Glutamatergic neuron (in vitro differentiated cells): Measurements from ENCODE around the gene ABCC8. TPM values are rescaled to one million over a fixed set of nuclear protein-coding genes. Genes with fewer than 3 reads are reported as not detected.
A peak's percentile ranks its signal among the peaks of the same experiment; 100 is the strongest.

Experiments
- DNase-seq: peaks from one replicate; pipeline ENCODE4 v3.0.0; 2022
- H3K27ac Mint-ChIP-seq: one replicate; pipeline ENCODE4 v1.8.0; 2020; ENCODE audit warnings: mild to moderate bottlenecking, mixed read lengths, inconsistent platforms; ENCODE audit not compliant: unreplicated experiment
- H3K27me3 Mint-ChIP-seq: one replicate; pipeline ENCODE4 v1.8.0; 2020; ENCODE audit warnings: mild to moderate bottlenecking, moderate library complexity, mixed read lengths, inconsistent platforms; ENCODE audit not compliant: unreplicated experiment
- H3K36me3 Mint-ChIP-seq: one replicate; pipeline ENCODE4 v1.8.0; 2020; ENCODE audit warnings: mild to moderate bottlenecking, mixed read lengths, inconsistent platforms; ENCODE audit not compliant: unreplicated experiment
- H3K4me1 Mint-ChIP-seq: one replicate; pipeline ENCODE4 v1.8.0; 2020; ENCODE audit warnings: mild to moderate bottlenecking, low read depth, mixed read lengths, inconsistent platforms; ENCODE audit not compliant: unreplicated experiment
- H3K4me3 Mint-ChIP-seq: one replicate; pipeline ENCODE4 v1.8.0; 2020; ENCODE audit warnings: mild to moderate bottlenecking, mixed read lengths, inconsistent platforms; ENCODE audit not compliant: unreplicated experiment
- H3K9me3 Mint-ChIP-seq: one replicate; pipeline ENCODE4 v1.8.0; 2020; ENCODE audit warnings: mild to moderate bottlenecking, moderate library complexity, mixed read lengths, inconsistent platforms; ENCODE audit not compliant: unreplicated experiment
- total RNA-seq: library from RNA; stranded (reverse); fragmentation: NEBNext Ultra II Directional; extraction: Animal tissue kit (Norgen Biotek cat#: 25700); gene quantifications from one replicate; pipeline ENCODE4 v1.2.1, GENCODE V29; 2021; ENCODE audit not compliant: unreplicated experiment
- TF ChIP-seq, protein P1 (sequence below): fragments of 200-600 bp; sonication (generic); IDR thresholded peaks from one replicate; pipeline ENCODE4 v1.5.0; 2021; ENCODE audit not compliant: partially characterized antibody, unreplicated experiment

ABCC8 gene
- total RNA-seq, 1 donor from 2014 or later: 5.7 TPM

DNA sequence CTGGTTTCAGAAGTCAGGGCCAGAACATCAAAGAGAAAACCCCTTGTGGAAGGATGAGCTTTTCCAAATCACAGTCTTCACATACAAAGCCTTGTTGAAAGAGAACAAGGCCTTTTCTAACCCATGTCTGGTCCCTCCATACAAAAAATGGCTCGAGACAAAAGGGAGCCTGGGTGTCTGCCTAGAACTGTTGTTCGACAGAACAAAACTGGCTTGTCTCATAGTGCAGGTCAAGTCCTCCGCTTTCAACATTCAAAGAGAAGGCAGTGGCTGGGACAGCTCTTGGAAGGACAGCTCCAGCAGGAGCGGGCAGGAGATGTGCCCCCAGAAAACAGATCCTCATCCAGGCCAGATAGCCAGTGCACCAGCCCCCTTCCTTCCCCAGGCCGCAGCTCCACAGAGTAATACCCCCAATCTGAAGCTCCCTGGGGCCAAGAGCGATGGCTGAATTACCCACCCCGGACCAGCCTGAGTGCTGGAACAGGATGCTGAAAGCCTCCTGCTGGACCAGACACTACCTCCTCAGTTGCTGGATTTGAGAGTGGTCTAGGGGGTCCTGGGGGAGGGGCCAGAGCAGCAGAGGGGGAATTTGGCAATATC lies 40.0 kb upstream of the ABCC8 start:
- H3K27me3 Mint-ChIP-seq: peaks cover 12% of the 10 kb centered on the region
- H3K9me3 Mint-ChIP-seq: peaks cover 2% of the 10 kb centered on the region
- H3K4me3 Mint-ChIP-seq: no peak overlapping the region
- TF ChIP-seq, protein P1, sequence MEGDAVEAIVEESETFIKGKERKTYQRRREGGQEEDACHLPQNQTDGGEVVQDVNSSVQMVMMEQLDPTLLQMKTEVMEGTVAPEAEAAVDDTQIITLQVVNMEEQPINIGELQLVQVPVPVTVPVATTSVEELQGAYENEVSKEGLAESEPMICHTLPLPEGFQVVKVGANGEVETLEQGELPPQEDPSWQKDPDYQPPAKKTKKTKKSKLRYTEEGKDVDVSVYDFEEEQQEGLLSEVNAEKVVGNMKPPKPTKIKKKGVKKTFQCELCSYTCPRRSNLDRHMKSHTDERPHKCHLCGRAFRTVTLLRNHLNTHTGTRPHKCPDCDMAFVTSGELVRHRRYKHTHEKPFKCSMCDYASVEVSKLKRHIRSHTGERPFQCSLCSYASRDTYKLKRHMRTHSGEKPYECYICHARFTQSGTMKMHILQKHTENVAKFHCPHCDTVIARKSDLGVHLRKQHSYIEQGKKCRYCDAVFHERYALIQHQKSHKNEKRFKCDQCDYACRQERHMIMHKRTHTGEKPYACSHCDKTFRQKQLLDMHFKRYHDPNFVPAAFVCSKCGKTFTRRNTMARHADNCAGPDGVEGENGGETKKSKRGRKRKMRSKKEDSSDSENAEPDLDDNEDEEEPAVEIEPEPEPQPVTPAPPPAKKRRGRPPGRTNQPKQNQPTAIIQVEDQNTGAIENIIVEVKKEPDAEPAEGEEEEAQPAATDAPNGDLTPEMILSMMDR: no peak
- H3K36me3 Mint-ChIP-seq: no peaks in the 10 kb centered on the region
- peaks cover 5% of the 10 kb centered on the region for H3K4me1 Mint-ChIP-seq
- DNase-seq: no peak
- H3K27ac Mint-ChIP-seq: no peak overlapping the region

DNA sequence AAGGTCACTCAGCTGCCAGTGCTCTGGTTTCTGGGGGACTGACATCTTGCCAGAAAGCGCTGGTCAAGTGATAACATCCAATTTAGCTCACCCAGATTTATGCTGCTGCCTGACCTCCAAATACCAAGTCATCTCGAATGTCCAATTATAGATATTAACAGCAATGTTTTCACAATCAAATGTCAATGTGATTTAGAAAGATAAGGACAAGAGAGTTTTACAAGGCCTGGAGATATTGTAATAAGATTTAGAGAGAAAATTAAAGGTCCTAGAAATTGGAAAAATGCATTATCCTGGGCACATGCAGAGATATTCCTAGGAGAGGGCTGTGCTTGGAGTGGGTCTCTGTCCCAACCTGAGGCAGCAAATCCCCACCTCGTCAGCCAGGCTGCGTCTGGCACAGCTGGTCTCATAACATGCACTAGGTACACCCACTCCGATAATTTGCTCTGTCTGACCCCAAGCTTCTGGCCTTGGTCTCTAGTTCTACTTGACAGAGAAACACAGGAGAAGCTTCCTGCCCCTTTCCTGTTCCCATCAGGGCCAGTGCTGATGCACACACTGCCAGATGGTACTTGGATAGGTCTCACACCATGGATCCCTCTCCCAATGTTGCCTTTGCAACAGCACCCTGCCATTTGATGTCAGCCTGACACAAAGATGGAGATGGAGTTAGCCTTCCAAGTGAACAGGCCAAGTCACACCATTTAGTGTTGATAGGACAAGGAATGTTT lies 39.0 kb upstream of the ABCC8 start:
- Mint-ChIP-seq H3K9me3 (no peaks in the 10 kb centered on the region), H3K36me3 (no peaks in the 10 kb centered on the region), H3K27me3 (peaks cover 8% of the 10 kb centered on the region), H3K27ac (peak overlapping the region; percentile 33), H3K4me3 (no peak overlapping the region), H3K4me1 (peaks cover 5% of the 10 kb centered on the region)
- TF ChIP-seq, protein P1: no peak
- DNase-seq: no peak

DNA sequence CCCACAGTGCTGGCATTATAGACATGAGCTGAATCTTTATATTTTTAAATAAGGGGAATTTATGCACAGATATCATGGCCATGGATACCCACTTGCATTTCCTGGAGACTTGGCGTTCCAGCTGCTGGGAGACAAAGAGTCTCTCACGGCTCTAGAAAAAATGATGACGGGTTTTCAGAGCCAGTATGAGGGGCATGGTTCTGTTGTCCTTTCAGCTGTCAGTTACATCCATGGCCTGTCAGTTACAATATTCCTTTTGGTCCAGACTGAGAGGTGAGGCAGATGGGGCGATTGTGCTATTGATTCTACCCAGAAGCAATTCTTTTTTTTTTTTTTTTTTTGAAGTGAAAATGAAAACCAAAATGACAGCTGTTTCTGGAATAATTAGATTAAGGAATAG lies 37.8 kb upstream of the ABCC8 start:
- Mint-ChIP-seq H3K4me3 (no peak overlapping the region), H3K36me3 (no peaks in the 10 kb centered on the region), H3K27me3 (peaks cover 8% of the 10 kb centered on the region), H3K9me3 (no peaks in the 10 kb centered on the region), H3K27ac (no peak overlapping the region), H3K4me1 (peaks cover 4% of the 10 kb centered on the region)
- no peak for DNase-seq
- TF ChIP-seq, protein P1: no peak

DNA sequence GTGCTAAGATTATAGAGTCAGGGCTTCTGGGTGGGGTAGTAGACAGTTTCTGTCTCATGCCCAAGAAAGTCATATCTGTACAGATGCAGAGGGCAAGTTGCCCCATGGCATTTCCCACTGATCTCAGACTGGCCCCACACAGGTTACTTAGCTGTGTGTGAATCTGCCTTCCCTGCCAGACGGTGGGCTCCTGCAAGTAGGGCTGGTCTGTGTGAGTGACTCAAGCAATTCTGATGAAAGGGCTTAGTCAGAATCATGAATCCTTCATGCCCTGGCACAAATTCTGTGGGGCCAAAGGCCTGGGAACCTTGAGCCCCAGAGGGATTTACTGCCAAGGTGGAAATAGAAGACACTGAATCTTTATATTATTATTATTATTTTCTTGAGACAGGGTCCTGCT lies 37.2 kb upstream of the ABCC8 start:
- no peaks in the 10 kb centered on the region for H3K36me3 Mint-ChIP-seq
- no peak overlapping the region for H3K27ac Mint-ChIP-seq
- no peak for DNase-seq
- peaks cover 8% of the 10 kb centered on the region for H3K27me3 Mint-ChIP-seq
- no peaks in the 10 kb centered on the region for H3K9me3 Mint-ChIP-seq
- peaks cover 1% of the 10 kb centered on the region for H3K4me1 Mint-ChIP-seq
- H3K4me3 Mint-ChIP-seq: no peak overlapping the region
- TF ChIP-seq, protein P1: no peak

DNA sequence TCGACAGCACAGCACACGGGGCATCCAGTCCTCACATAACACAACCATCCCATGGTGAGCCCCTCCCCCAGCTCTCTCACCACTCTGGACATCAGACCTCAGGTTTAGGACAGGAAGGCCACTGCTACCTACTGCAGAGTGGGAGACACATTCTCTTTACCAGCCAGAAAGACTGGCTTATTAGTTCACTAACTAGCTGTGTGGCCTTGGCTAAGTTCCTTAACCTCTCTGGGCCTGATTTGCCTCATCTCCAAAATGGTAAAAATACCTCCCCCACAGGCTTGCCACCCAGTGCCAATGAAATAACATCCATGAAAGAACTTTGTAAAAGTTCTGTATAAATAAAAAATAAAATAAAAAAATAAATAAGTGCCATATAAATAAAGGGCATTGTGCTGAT lies 35.5 kb upstream of the ABCC8 start:
- Mint-ChIP-seq H3K36me3 (no peaks in the 10 kb centered on the region), H3K4me1 (peaks cover 1% of the 10 kb centered on the region), H3K27me3 (peaks cover 8% of the 10 kb centered on the region), H3K9me3 (no peaks in the 10 kb centered on the region), H3K27ac (no peak overlapping the region), H3K4me3 (no peak overlapping the region)
- no peak for DNase-seq
- TF ChIP-seq, protein P1: no peak
